Activated CD8-positive, alpha-beta T cell treated with anti-CD3 and anti-CD28 coated beads for 36 hours (primary cell): ENCODE data around the gene HLTF. TPM values are rescaled to one million over a fixed set of nuclear protein-coding genes. Genes with fewer than 3 reads are reported as not detected.
"Not testable (repeated sequence)": the region's sequence is repeated elsewhere in the genome, so short reads cannot be mapped to it uniquely, and the experiment has no call there.

Source experiments
- ATAC-seq: fragments of 200-7000 bp; cut with Tn5 transposase; one replicate; pipeline ENCODE4 v1.10.0; 2021; ENCODE audit warnings: mild to moderate bottlenecking, moderate library complexity
- CTCF ChIA-PET: fragments of 350-600 bp; sonication (Branson Sonifier 250); formaldehyde crosslinking; loops from one replicate; lab custom pipeline; 2021; ENCODE audit warnings: antibody characterized with exemption; lab: Charles Lee
- POLR2A ChIA-PET: fragments of 350-600 bp; sonication (Branson Sonifier 250); formaldehyde crosslinking; loops from one replicate; lab custom pipeline; 2021; ENCODE audit warnings: antibody characterized with exemption; lab: Charles Lee
- DNase-seq: peaks from one replicate; pipeline ENCODE4 v3.0.0-alpha.2; 2020
- H3K27ac Mint-ChIP-seq: one replicate; pipeline ENCODE4 v1.8.0; 2021; ENCODE audit warnings: mild to moderate bottlenecking, mixed read lengths
- H3K27me3 Mint-ChIP-seq: one replicate; pipeline ENCODE4 v1.8.0; 2021; ENCODE audit warnings: mixed read lengths
- H3K36me3 Mint-ChIP-seq: one replicate; pipeline ENCODE4 v1.8.0; 2021; ENCODE audit warnings: low read depth, mixed read lengths
- H3K4me1 Mint-ChIP-seq: one replicate; pipeline ENCODE4 v1.8.0; 2021; ENCODE audit warnings: low read depth, mixed read lengths
- H3K4me3 Mint-ChIP-seq: one replicate; pipeline ENCODE4 v1.8.0; 2021; ENCODE audit warnings: mild to moderate bottlenecking, moderate library complexity, mixed read lengths
- H3K9me3 Mint-ChIP-seq: one replicate; pipeline ENCODE4 v1.8.0; 2021; ENCODE audit warnings: mixed read lengths
- CTCF ChIP-seq: fragments of 200-600 bp; IDR thresholded peaks from one replicate; pipeline ENCODE4 v1.8.0; 2022; ENCODE audit warnings: antibody characterized with exemption, mild to moderate bottlenecking
- intact Hi-C: fragments of 100-400 bp; cut with micrococcal nuclease; formaldehyde crosslinking; loops from one replicate; pipeline ENCODE4 v1.10.0; 2022
- total RNA-seq, 2 experiments: library from RNA; stranded (reverse); gene quantifications; one replicate each; pipeline ENCODE4 v1.2.3, GENCODE V29; 2021

Gene HLTF
- total RNA-seq, 2 experiments from 2014 or later = 20.7 to 23.8 TPM

GRCh38 chr3:148992027-148992634 lies 94.2 kb downstream of the HLTF start:
- peaks cover 29% of the 10 kb centered on the region for H3K4me1 Mint-ChIP-seq
- H3K27ac Mint-ChIP-seq = peak overlapping the region; percentile 80
- H3K27me3 Mint-ChIP-seq = no peaks in the 10 kb centered on the region
- peak overlapping the region; percentile 79 for H3K4me3 Mint-ChIP-seq
- no peak for TF ChIP-seq CTCF
- ATAC-seq = peak; percentile 9
- H3K36me3 Mint-ChIP-seq = peaks cover 18% of the 10 kb centered on the region
- no peaks in the 10 kb centered on the region for H3K9me3 Mint-ChIP-seq
- ChIA-PET POLR2A (interaction anchor here (0.9 to 1.0 kb wide), 2 partner anchors 29 to 86 kb away, joined by 3 read pairs; no protein-coding TSS in a partner anchor), CTCF (interaction anchor here (0.8 to 1.2 kb wide), 4 partner anchors 10 to 128 kb away, joined by 3 to 4 read pairs (median 3); no protein-coding TSS in a partner anchor)
- intact Hi-C loops = loop anchor here (5.0 kb wide), 2 partner anchors 95 to 140 kb away; partner anchors contain the start of gene HLTF
- peak; percentile 43 for DNase-seq

- Mint-ChIP-seq H3K27ac (peak within 1 kb of the TSS; percentile 86), H3K4me1 (peaks cover 27% of the 10 kb centered on the region), H3K27me3 (no peaks in the 10 kb centered on the region), H3K9me3 (no peaks in the 10 kb centered on the region), H3K4me3 (peak within 1 kb of the TSS; percentile 79), H3K36me3 (peaks cover 15% of the 10 kb centered on the region)
- peak; percentile 81 for DNase-seq
- TF ChIP-seq CTCF = peak; percentile 34
- ChIA-PET CTCF (interaction anchor here (0.8 to 1.5 kb wide), 5 partner anchors 9 to 129 kb away, joined by 3 to 4 read pairs (median 3); no protein-coding TSS in a partner anchor), POLR2A (interaction anchor here (0.9 to 1.1 kb wide), 3 partner anchors 9 to 86 kb away, joined by 3 read pairs; no protein-coding TSS in a partner anchor)
- intact Hi-C loops = loop anchor here (5.0 kb wide), 2 partner anchors 96 to 141 kb away; partner anchors contain the start of gene HLTF
- ATAC-seq = peak; percentile 87
These were observed 94.9 kb downstream of the HLTF start, which contains the start of gene GYG1 for GRCh38 chr3:148991219-148992026. GYG1 (plus strand) TSS chr3:148991540; CDS start chr3:148991641, 101 bp downstream.

GRCh38 chr3:148990236-148990635 lies 96.1 kb downstream of the HLTF start:
- peak overlapping the region; percentile 86 for H3K27ac Mint-ChIP-seq
- ATAC-seq (peak; percentile 35), DNase-seq (peak; percentile 20)
- H3K27me3 Mint-ChIP-seq = no peaks in the 10 kb centered on the region
- TF ChIP-seq CTCF = no peak
- H3K4me1 Mint-ChIP-seq = peaks cover 27% of the 10 kb centered on the region
- POLR2A ChIA-PET = interaction anchor here (1.1 kb wide), 2 partner anchors 10 kb away, joined by 3 read pairs; no protein-coding TSS in a partner anchor
- peak overlapping the region; percentile 79 for H3K4me3 Mint-ChIP-seq
- H3K9me3 Mint-ChIP-seq = no peaks in the 10 kb centered on the region
- CTCF ChIA-PET = interaction anchor here (0.6 to 1.5 kb wide), 5 partner anchors 10 to 39 kb away, joined by 3 to 7 read pairs (median 3); no protein-coding TSS in a partner anchor
- H3K36me3 Mint-ChIP-seq = peaks cover 4% of the 10 kb centered on the region
- intact Hi-C loops = loop anchor here (5.0 kb wide), 2 partner anchors 97 to 142 kb away; partner anchors contain the start of gene HLTF

GRCh38 chr3:148987551-148987950 lies 98.8 kb downstream of the HLTF start:
- ATAC-seq, H3K9me3 Mint-ChIP-seq, POLR2A ChIA-PET, H3K27me3 Mint-ChIP-seq, DNase-seq, intact Hi-C loops, H3K4me3 Mint-ChIP-seq, CTCF ChIA-PET, H3K36me3 Mint-ChIP-seq, H3K27ac Mint-ChIP-seq: not testable (repeated sequence)
- peaks cover 15% of the 10 kb centered on the region for H3K4me1 Mint-ChIP-seq

- POLR2A ChIA-PET = interaction anchor here (0.7 kb wide), 1 partner anchor 17 kb away, joined by 3 read pairs; no protein-coding TSS in a partner anchor
These were observed 105.1 kb downstream of the HLTF start for GRCh38 chr3:148981273-148981672.

More at GRCh38 chr3:148981273-148981672, 105.1 kb downstream of the HLTF start:
- no peak for TF ChIP-seq CTCF
- DNase-seq = no peak
- no peak overlapping the region for H3K4me3 Mint-ChIP-seq
- no peaks in the 10 kb centered on the region for H3K36me3 Mint-ChIP-seq
- intact Hi-C loops = no loop called here
- no peaks in the 10 kb centered on the region for H3K9me3 Mint-ChIP-seq
- ATAC-seq = no peak
- no peaks in the 10 kb centered on the region for H3K4me1 Mint-ChIP-seq
- CTCF ChIA-PET = interaction anchor here (0.9 kb wide), 1 partner anchor 44 kb away, joined by 3 read pairs; no protein-coding TSS in a partner anchor
- peaks cover 6% of the 10 kb centered on the region for H3K27me3 Mint-ChIP-seq
- no peak overlapping the region for H3K27ac Mint-ChIP-seq
